GM19025 (cell line): ENCODE results near the gene TLNRD1.

Experiments used
- ATAC-seq: cut with Tn5 transposase; IDR thresholded peaks from one replicate; pipeline ENCODE4 v1.9.1; 2021; ENCODE audit warnings: mild to moderate bottlenecking, low read depth, moderate library complexity; ENCODE audit not compliant: unreplicated experiment

TLNRD1 gene

GRCh38 chr15:81052046-81052445 is 51.3 kb downstream of the TLNRD1 start:
- ATAC-seq, result no peak

GRCh38 chr15:81053621-81054020 is 52.9 kb downstream of the TLNRD1 start:
- no peak for ATAC-seq

- no peak for ATAC-seq
Measured at GRCh38 chr15:81054236-81054635, 53.5 kb downstream of the TLNRD1 start.
